RWPE1 (cell line): ENCODE data around the gene GRK3.

Source experiments
- CTCF ChIA-PET: fragments of 350-600 bp; sonication (Branson Sonifier 250); formaldehyde crosslinking; extraction: SDS; loops from one replicate; lab custom pipeline; 2021; lab: Yijun Ruan, JAX
- POLR2A ChIA-PET: fragments of 400-600 bp; formaldehyde crosslinking; extraction: SDS; loops from one replicate; lab custom pipeline; 2020; ENCODE audit warnings: antibody characterized with exemption; ENCODE audit not compliant: low non-redundant PET; lab: Yijun Ruan, JAX
- DNase-seq: peaks from one replicate; pipeline ENCODE4 v3.0.0; 2012; ENCODE audit warnings: low spot score
- H3K27ac ChIP-seq: fragments of 450-650 bp; 2 replicates; pipeline ENCODE4 v1.5.1; 2017
- TF ChIP-seq, protein P1 (sequence below): fragments of 450-650 bp; conservative IDR thresholded peaks from 2 replicates; pipeline ENCODE4 v1.5.1; 2017; ENCODE audit warnings: low read depth, mild to moderate bottlenecking

The GRK3 gene

DNA sequence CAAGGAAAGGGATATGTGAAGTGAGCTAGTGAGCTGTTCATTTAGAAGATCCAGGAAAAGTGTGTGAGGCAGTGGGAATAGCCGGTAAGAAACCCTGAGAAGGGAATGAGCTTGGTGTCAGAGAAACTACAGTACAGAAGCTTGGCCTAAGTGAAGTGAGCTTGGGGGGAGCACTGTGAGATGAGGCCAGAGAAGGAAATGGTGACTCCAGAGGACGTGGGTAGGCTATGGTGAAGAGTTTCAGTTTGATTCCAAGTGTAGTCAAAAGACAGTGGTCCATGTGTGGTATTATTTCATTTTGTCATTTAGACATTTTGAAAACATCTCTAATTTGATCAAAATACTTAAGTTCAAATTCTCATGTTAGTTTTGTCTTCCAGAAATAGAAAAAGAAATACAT lies 77.2 kb downstream of the GRK3 start:
- ChIA-PET POLR2A (no interaction called here), CTCF (no interaction called here)
- no peak overlapping the region for H3K27ac ChIP-seq
- DNase-seq, result no peak
- TF ChIP-seq, protein P1, sequence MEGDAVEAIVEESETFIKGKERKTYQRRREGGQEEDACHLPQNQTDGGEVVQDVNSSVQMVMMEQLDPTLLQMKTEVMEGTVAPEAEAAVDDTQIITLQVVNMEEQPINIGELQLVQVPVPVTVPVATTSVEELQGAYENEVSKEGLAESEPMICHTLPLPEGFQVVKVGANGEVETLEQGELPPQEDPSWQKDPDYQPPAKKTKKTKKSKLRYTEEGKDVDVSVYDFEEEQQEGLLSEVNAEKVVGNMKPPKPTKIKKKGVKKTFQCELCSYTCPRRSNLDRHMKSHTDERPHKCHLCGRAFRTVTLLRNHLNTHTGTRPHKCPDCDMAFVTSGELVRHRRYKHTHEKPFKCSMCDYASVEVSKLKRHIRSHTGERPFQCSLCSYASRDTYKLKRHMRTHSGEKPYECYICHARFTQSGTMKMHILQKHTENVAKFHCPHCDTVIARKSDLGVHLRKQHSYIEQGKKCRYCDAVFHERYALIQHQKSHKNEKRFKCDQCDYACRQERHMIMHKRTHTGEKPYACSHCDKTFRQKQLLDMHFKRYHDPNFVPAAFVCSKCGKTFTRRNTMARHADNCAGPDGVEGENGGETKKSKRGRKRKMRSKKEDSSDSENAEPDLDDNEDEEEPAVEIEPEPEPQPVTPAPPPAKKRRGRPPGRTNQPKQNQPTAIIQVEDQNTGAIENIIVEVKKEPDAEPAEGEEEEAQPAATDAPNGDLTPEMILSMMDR, result no peak

DNA sequence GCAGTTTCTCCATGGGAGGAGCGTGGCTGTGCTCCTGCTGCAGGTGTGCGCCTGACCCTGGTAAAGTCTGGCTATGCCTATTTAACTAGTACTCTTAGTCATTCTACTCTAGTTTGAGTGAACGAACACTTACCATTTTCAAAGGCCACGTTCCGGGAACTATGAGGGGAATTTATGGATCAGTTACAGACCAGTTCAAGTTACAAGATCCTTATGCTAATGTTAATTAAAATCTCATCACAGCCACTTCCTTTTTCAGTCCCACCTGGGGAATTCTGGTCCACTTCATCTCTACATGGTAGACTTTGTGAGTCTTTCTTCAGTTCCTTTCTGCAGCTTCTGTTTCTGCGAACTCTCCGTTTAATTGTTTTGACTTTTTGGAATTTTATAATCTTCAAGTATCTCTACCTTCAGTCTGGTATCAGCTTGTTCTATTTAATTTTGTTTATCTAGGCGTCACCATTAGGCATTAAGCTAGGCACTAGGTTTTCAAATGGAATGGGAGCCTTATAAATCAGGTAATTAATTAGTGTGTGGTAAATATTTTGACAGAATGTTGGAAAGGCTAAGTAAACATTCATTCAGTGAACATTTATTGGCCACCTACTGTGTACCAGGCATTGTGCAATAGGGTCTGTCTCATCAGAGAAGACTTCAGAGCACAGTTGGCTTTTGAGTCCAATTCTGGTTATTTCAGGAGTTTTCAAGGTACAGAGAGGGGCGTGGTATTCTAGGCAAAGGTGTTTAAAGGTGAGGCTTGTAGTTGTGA lies 78.9 kb downstream of the GRK3 start:
- POLR2A ChIA-PET, result no interaction called here
- no peak overlapping the region for H3K27ac ChIP-seq
- CTCF ChIA-PET, result no interaction called here
- no peak for DNase-seq
- TF ChIP-seq, protein P1, result no peak

DNA sequence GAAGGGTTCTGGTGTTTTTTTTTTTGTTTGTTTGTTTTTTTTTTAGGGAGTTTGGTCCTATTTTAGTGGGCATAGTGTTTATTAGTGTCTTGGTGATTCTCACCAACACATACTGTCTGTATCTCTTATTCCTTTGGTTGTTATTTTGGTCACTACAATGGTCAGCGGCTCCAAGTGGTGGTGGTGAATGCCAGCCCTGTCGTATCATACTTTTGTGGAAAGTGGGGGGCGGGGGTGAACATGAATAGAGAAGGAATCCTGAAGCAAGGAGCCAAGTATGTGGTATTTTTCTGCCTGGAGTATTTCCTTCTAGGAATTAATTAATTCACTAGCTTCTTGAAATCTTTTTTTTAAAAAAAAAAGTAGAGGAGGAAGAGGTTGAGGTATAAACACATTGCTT lies 79.6 kb downstream of the GRK3 start:
- TF ChIP-seq, protein P1, result no peak
- DNase-seq, result no peak
- POLR2A ChIA-PET, result no interaction called here
- CTCF ChIA-PET, result no interaction called here
- H3K27ac ChIP-seq, result no peak overlapping the region

DNA sequence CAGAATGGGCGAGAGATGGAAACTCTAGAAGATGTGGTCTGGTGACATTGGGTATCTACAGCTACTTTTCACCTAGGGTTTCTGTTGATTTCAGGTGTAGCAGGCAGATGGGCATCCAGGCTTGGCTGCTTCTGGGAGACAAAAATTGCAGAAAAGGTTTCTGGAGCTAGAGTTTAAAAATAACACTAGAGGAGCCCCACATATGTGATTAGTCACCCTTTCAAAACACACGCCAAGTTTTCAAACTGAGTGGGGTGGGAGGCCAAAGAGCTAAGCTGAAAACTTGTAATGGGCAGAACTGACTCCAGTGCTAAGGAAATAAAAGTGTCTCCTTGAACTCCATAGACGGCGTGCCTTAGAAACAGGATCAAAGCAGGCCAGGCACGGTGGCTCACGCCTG lies 80.8 kb downstream of the GRK3 start:
- ChIA-PET POLR2A (no interaction called here), CTCF (no interaction called here)
- TF ChIP-seq, protein P1, result no peak
- DNase-seq, result no peak
- H3K27ac ChIP-seq, result no peak overlapping the region

DNA sequence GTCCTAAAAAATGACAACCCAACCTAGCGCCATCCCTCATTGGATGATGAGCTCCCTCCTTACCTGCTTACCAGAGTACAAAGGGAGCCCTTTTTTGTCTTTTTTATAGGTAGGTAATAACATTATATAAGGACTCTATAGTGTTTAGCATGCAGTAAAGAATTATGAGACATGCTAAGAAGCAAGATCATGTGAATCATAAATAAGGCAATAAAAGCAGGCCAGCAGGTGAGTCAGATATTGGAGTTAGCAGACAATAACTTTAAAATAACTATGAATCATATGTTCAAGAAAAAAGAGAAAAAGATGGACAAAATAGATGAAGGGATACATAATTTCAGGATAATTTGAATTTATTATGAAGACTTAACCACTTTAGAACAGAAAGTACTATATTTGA lies 81.5 kb downstream of the GRK3 start:
- ChIA-PET POLR2A (no interaction called here), CTCF (no interaction called here)
- DNase-seq, result peak; percentile 24
- TF ChIP-seq, protein P1, result no peak
- no peak overlapping the region for H3K27ac ChIP-seq

DNA sequence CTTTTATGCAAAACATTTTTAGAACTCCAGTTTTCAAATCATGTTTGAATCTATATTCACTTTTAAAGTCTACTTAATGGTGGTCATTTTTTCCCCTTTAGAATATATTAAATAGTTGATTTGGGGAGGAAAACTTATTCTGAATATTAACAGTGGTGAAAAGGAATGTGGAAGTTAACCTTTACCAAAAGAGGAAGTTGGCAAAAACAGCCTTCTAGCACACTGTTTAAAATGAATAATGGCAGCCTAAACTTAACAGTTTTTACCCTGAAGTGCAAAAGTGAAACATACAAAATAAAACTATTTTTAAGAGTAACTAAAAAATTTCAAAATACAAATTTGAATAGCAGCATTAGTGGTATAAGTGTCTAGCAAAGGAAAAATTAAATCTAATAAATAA lies 86.4 kb downstream of the GRK3 start:
- DNase-seq, result no peak
- POLR2A ChIA-PET, result no interaction called here
- TF ChIP-seq, protein P1, result no peak
- no peak overlapping the region for H3K27ac ChIP-seq
- CTCF ChIA-PET, result no interaction called here
